Endothelial cell of umbilical vein (primary cell): ENCODE measurements around the gene SFI1.

Experiments
- CTCF ChIP-seq, 2 donors: IDR thresholded peaks; 1 replicate in 1 of 2; 2 replicates in 1 of 2; pipeline ENCODE4 v1.5.1; 2011; ENCODE audit warnings: low read length in 2 of 2, mild to moderate bottlenecking in 2 of 2, moderate library complexity in 2 of 2, control low read depth in 1 of 2, inconsistent platforms in 1 of 2, low read depth in 1 of 2; ENCODE audit not compliant: insufficient read depth in 1 of 2; ENCODE audit errors: extremely low read depth in 1 of 2
- EZH2 ChIP-seq: IDR thresholded peaks from 2 replicates; pipeline ENCODE4 v1.6.1; 2012; ENCODE audit warnings: borderline replicate concordance, low read depth, mild to moderate bottlenecking, moderate library complexity, low read length, inconsistent platforms; ENCODE audit not compliant: severe bottlenecking
- POLR2A ChIP-seq: IDR thresholded peaks from 2 replicates; pipeline ENCODE4 v1.6.1; 2012; ENCODE audit warnings: low read depth, mild to moderate bottlenecking, control low read depth, low read length
- POLR2AphosphoS5 ChIP-seq: IDR thresholded peaks from 2 replicates; pipeline ENCODE4 v1.6.1; 2012; ENCODE audit warnings: low read depth, mild to moderate bottlenecking, control low read depth, low read length, moderate library complexity; ENCODE audit not compliant: insufficient read depth
- TF ChIP-seq, protein P1 (sequence below): IDR thresholded peaks from 2 replicates; pipeline ENCODE4 v1.6.1; 2011; ENCODE audit not compliant: insufficient read depth, insufficient read length

- TF ChIP-seq POLR2AphosphoS5 (no peak), CTCF (IDR thresholded peaks at IDR 0.05; ENCODE audit: extremely low read depth in 1 of 2, insufficient read depth in 1 of 2, low read depth in 1 of 2, low read length in 2 of 2) (no peak), POLR2A (no peak), EZH2 (no peak)
- TF ChIP-seq, protein P1, sequence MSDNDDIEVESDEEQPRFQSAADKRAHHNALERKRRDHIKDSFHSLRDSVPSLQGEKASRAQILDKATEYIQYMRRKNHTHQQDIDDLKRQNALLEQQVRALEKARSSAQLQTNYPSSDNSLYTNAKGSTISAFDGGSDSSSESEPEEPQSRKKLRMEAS = no peak
Observed at GRCh38 chr22:31538815-31539214, 42.5 kb downstream of the SFI1 start.
